Activated naive CD8-positive, alpha-beta T cell (primary cell): ENCODE data around the gene MMP25.
"Not testable (repeated sequence)": the region's sequence is repeated elsewhere in the genome, so short reads cannot be mapped to it uniquely, and the experiment has no call there.

ENCODE experiments used
- H3K27ac Mint-ChIP-seq: one replicate; pipeline ENCODE4 v1.8.0; 2021; ENCODE audit warnings: mixed read lengths
- H3K27me3 Mint-ChIP-seq: one replicate; pipeline ENCODE4 v1.8.0; 2021; ENCODE audit warnings: mixed read lengths
- H3K36me3 Mint-ChIP-seq: one replicate; pipeline ENCODE4 v1.8.0; 2021; ENCODE audit warnings: mixed read lengths
- H3K4me1 Mint-ChIP-seq: one replicate; pipeline ENCODE4 v1.8.0; 2021; ENCODE audit warnings: low read depth, mixed read lengths
- H3K4me3 Mint-ChIP-seq: one replicate; pipeline ENCODE4 v1.8.0; 2021; ENCODE audit warnings: mild to moderate bottlenecking, mixed read lengths
- H3K9me3 Mint-ChIP-seq: one replicate; pipeline ENCODE4 v1.8.0; 2021; ENCODE audit warnings: low read depth, mixed read lengths

Gene MMP25

GRCh38 chr16:3035289-3035971 is 10.9 kb upstream of the MMP25 start:
- H3K4me1 Mint-ChIP-seq = peaks cover 7% of the 10 kb centered on the region
- no peak overlapping the region for H3K4me3 Mint-ChIP-seq
- peaks cover 38% of the 10 kb centered on the region for H3K27me3 Mint-ChIP-seq
- H3K36me3 Mint-ChIP-seq = no peaks in the 10 kb centered on the region
- H3K27ac Mint-ChIP-seq = no peak overlapping the region
- H3K9me3 Mint-ChIP-seq = no peaks in the 10 kb centered on the region

DNA sequence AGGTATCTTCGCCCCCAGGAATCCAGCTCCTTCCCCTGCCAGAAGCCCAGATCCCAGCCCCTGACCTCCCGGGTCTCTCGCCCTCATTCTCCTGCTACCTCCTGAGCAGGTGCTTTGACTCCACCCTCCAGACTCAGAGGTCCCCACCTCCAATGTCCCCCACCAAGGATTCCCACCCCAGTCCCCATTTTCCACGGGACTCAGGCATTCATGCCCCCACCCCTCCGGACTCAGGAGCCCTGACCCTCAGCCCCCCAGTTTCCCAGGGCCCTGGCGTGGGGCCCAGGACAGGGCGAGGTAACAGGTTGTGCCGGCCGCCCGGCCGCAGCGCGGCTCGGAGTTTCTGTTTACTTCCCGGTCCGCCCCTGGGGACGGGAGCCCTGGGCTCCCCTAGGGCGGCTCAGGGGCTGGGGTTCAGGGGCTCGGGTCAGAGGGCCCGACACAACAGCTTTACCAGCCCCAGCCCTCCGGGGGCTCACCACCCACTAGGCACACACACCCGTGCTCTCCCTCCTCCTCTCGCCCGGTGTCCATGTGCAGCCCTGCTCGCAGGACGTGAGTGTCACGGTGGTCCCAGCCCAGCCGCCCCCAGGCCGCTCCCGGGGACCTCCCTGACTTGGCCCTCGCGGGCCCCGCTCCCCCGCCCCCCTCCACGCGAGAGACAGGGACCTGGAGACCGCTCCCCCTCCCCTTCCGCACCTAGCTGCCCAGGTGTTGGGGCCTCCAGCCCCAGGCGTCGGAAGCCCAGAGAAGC is 10.2 kb upstream of the MMP25 start:
- no peak overlapping the region for H3K27ac Mint-ChIP-seq
- H3K4me3 Mint-ChIP-seq = no peak overlapping the region
- H3K27me3 Mint-ChIP-seq = peaks cover 38% of the 10 kb centered on the region
- peaks cover 7% of the 10 kb centered on the region for H3K4me1 Mint-ChIP-seq
- no peaks in the 10 kb centered on the region for H3K9me3 Mint-ChIP-seq
- no peaks in the 10 kb centered on the region for H3K36me3 Mint-ChIP-seq

DNA sequence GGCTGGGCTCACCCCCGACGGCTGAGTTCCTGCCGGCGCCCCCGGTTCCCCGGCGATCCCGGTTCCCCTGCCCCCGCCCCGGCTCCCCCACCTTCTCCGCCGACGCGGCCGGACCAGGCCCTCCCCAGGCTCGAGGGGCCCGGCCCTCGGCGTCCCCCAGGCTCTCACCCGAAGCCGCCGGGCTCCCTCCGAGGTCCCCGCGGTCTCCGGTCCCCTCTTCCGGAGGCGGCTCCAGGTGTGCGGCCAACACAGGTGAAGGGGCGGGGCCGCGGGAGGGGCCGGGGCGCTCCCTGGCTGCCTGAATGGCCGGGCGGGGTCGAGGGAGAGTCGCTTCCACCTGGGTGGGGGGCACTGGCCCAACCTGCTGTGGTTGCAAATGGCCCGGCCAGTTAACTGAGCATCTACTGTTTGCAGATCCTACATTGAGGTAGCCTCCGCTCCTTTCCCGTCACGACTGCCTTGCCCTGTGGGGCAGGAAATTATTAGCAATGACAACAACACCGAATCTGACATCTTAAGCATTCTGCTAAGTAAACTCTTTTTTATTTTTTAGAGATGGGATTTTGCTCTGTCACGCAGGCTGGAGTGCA is 9.5 kb upstream of the MMP25 start, which contains the start of gene BICDL2:
Gene BICDL2 (minus strand): TSS at position 219 of the 590 bp plus-strand sequence. CDS start 1,448 bp downstream, outside the sequence.
- H3K4me1 Mint-ChIP-seq = peaks cover 7% of the 10 kb centered on the region
- H3K27me3 Mint-ChIP-seq = peaks cover 38% of the 10 kb centered on the region
- H3K27ac Mint-ChIP-seq = no peak within 1 kb of the TSS
- peak within 1 kb of the TSS; percentile 64 for H3K4me3 Mint-ChIP-seq
- no peaks in the 10 kb centered on the region for H3K36me3 Mint-ChIP-seq
- H3K9me3 Mint-ChIP-seq = no peaks in the 10 kb centered on the region

DNA sequence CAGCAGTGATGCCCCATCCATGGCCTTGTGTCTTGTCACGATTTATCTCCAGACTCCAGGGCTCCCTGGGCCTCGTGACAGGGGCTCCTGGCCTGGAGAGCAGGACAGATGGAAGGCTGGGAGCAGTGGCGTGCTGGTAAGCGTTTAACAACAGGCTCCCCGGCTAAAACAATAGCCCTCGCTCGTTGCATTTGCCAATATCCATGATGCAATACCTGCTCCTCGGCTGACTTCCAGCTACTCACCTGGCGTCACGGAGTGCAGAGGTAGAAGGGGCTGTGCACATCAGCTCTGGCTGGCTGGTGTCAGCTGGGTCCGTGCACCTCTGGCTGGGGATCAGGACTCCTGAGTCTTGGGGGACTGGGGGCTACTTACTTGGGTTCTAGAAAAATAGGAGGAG is 8.1 kb upstream of the MMP25 start:
- Mint-ChIP-seq H3K27me3 (peaks cover 29% of the 10 kb centered on the region), H3K4me1 (peaks cover 7% of the 10 kb centered on the region), H3K9me3 (no peaks in the 10 kb centered on the region), H3K27ac (no peak overlapping the region), H3K4me3 (no peak overlapping the region), H3K36me3 (no peaks in the 10 kb centered on the region)

DNA sequence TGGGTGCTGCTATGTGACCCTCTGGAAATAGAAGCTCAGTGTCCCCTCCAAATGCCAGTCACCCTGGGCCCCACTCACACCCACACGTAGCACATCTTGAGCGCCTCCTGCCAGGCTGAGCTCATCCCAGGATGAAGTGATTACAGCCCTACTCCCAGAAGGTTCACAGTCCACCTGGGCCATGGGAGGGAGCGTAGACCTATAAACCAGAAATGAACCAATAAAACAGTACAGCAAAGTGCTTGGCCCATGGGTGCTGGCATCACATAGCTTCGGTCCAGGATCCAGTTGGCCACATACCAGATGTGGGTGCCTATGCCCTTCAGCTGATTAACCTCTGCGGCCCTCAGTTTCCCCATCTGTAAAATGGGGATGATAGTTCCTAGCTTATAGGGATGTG is 7.5 kb upstream of the MMP25 start:
- peaks cover 7% of the 10 kb centered on the region for H3K4me1 Mint-ChIP-seq
- H3K27me3 Mint-ChIP-seq = peaks cover 27% of the 10 kb centered on the region
- H3K27ac Mint-ChIP-seq = no peak overlapping the region
- no peaks in the 10 kb centered on the region for H3K9me3 Mint-ChIP-seq
- no peak overlapping the region for H3K4me3 Mint-ChIP-seq
- no peaks in the 10 kb centered on the region for H3K36me3 Mint-ChIP-seq

DNA sequence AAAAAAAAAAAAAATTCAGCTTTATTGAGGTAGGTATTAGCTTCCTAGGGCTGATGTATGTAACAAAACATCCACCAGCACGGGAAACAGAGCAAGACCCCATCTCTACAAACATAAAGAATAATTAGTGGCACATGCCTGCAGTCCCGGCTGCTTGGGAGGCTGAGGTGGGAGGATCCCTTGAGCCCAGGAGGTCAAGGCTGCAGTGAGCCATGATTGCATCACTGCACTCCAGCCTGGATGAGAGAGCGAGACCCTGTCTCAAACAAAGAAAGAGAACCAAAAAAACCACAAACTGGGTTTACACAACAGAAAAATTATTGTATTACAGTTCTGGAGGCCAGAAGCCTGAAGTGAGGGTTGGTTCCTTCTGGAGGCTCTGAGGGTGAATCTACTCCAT is 4.0 kb upstream of the MMP25 start:
- no peaks in the 10 kb centered on the region for H3K9me3 Mint-ChIP-seq
- H3K36me3 Mint-ChIP-seq = no peaks in the 10 kb centered on the region
- peaks cover 21% of the 10 kb centered on the region for H3K27me3 Mint-ChIP-seq
- no peak overlapping the region for H3K27ac Mint-ChIP-seq
- no peak overlapping the region for H3K4me3 Mint-ChIP-seq
- peaks cover 12% of the 10 kb centered on the region for H3K4me1 Mint-ChIP-seq

GRCh38 chr16:3044708-3045107 is 1.7 kb upstream of the MMP25 start:
- H3K4me1 Mint-ChIP-seq = peaks cover 17% of the 10 kb centered on the region
- H3K4me3 Mint-ChIP-seq = peak overlapping the region; percentile 80
- no peaks in the 10 kb centered on the region for H3K36me3 Mint-ChIP-seq
- H3K9me3 Mint-ChIP-seq = no peaks in the 10 kb centered on the region
- no peak overlapping the region for H3K27ac Mint-ChIP-seq
- H3K27me3 Mint-ChIP-seq = peaks cover 14% of the 10 kb centered on the region

DNA sequence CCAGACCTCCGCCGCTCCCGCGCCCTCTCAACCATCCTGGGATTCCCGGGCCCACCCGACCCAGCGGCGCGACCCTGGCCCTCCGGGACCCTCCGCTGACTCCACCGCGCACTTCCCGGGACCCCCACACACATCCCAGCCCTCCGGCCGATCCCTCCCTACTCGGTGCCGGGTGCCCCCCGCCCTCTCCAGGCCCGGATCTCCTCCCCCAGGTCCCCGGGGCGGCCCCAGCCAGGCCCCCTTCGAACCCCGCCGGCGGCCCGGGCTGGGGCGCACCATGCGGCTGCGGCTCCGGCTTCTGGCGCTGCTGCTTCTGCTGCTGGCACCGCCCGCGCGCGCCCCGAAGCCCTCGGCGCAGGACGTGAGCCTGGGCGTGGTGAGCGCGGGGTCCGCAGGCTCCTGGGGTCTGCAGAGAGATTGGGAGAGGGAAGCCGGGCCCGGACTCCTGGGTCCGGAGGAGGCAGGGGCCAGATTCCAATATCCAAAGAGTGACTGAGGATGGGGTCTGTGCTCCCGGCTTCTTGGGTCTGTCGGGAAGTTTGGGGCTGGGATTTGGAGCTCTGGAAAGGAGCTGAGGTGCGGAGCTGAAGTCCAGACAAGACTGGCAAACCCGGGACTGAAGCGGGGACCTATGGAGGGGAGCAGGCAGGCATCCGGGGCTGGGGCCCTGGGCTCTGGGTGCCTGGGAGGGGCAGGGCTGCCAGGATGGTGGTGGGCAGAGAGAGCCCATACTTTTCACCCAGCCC is 453 bp downstream of the MMP25 start:
- H3K27ac Mint-ChIP-seq = no peak overlapping the region
- no peak overlapping the region for H3K4me3 Mint-ChIP-seq
- no peaks in the 10 kb centered on the region for H3K9me3 Mint-ChIP-seq
- peaks cover 10% of the 10 kb centered on the region for H3K27me3 Mint-ChIP-seq
- H3K36me3 Mint-ChIP-seq = no peaks in the 10 kb centered on the region
- H3K4me1 Mint-ChIP-seq = peaks cover 20% of the 10 kb centered on the region

DNA sequence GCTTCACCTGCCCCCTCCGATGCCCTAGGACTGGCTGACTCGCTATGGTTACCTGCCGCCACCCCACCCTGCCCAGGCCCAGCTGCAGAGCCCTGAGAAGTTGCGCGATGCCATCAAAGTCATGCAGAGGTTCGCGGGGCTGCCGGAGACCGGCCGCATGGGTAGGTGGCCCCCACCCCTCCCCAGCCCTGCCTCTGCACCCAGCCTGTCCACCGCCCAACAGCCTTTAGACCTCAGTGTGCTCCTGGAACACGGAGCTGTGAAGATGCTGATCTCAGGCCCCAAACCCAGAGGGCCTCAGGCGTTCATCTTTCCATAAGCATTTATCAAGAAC is 993 bp downstream of the MMP25 start:
- no peaks in the 10 kb centered on the region for H3K36me3 Mint-ChIP-seq
- H3K9me3 Mint-ChIP-seq = no peaks in the 10 kb centered on the region
- no peak overlapping the region for H3K27ac Mint-ChIP-seq
- H3K4me3 Mint-ChIP-seq = no peak overlapping the region
- peaks cover 23% of the 10 kb centered on the region for H3K4me1 Mint-ChIP-seq
- H3K27me3 Mint-ChIP-seq = peaks cover 10% of the 10 kb centered on the region

DNA sequence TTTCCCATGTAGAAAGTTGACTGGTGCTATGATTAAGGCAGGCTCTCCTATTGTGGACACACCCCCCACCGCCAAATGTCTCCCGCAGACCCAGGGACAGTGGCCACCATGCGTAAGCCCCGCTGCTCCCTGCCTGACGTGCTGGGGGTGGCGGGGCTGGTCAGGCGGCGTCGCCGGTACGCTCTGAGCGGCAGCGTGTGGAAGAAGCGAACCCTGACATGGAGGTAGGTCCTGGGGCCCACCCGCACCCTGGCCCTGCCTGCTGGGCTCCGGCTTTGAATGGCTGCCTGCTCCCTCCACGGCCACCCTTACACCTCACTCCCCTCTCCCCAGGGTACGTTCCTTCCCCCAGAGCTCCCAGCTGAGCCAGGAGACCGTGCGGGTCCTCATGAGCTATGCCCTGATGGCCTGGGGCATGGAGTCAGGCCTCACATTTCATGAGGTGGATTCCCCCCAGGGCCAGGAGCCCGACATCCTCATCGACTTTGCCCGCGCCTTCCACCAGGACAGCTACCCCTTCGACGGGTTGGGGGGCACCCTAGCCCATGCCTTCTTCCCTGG is 3.6 kb downstream of the MMP25 start:
- Mint-ChIP-seq H3K27ac (no peak overlapping the region), H3K9me3 (no peaks in the 10 kb centered on the region), H3K27me3 (peaks cover 2% of the 10 kb centered on the region), H3K36me3 (peaks cover 2% of the 10 kb centered on the region), H3K4me1 (peaks cover 28% of the 10 kb centered on the region), H3K4me3 (no peak overlapping the region)

DNA sequence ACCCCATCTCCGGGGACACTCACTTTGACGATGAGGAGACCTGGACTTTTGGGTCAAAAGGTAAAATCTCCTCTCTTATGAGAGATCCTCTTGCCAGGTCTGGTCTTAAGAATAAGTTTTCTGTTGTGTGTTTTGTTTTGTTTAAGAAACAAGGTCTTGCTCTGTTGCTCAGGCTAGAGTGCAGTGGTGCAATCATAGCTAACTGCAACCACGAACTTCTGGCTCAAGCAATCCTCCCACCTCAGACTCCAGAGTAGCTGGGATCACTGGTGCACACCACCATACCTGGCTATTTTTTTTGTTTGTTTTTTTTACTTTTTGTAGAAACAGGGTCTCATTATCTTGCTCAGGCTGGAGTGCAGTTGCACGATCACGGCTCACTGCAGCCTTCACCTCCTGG is 4.1 kb downstream of the MMP25 start:
- Mint-ChIP-seq H3K9me3 (no peaks in the 10 kb centered on the region), H3K4me3 (no peak overlapping the region), H3K27me3 (no peaks in the 10 kb centered on the region), H3K36me3 (peaks cover 2% of the 10 kb centered on the region), H3K4me1 (peaks cover 29% of the 10 kb centered on the region), H3K27ac (no peak overlapping the region)

DNA sequence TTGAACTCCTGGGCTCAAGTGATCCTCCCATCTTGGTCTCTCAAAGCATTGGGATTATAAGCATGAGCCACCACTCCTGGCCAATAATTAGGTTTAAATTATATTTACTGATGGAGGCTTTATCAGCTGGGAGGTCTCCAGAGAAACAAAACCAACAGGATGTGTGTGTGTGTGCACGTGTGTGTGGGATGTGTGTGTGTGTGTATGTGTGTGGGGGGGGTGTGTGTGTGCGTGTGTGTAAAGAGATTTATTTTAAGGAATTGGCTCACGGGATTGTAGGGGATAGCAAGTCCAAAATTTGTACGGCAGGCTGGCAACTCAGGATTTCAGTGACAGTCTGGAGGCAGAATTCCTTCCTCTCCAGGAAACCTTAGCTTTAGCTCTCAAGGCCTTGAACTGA is 4.6 kb downstream of the MMP25 start:
- H3K4me3 Mint-ChIP-seq = no peak overlapping the region
- H3K27ac Mint-ChIP-seq = no peak overlapping the region

DNA sequence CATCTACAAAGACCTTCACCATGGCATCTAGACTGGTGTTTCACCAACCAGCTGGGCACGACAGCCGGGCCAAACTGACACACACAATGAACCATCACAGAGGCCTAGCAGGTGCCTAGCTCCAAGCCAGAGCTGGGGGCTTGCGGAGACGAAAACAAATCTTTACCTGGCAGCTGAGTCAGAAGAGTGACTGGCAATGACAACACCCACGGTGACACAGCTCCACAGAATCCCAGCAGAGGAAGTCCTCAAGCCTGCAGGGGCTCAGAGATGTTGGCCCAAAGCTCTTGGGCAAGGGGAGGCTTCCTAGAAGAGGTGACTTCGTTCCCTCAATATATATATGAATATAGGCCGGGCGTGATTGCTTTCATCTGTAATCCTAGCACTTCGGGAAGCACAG is 5.1 kb downstream of the MMP25 start:
- Mint-ChIP-seq H3K4me1 (peaks cover 33% of the 10 kb centered on the region), H3K36me3 (peaks cover 2% of the 10 kb centered on the region), H3K27ac (no peak overlapping the region), H3K27me3 (no peaks in the 10 kb centered on the region), H3K4me3 (no peak overlapping the region), H3K9me3 (no peaks in the 10 kb centered on the region)

More for the DNA sequence above, 4.6 kb downstream of the MMP25 start:
- Mint-ChIP-seq H3K36me3 (peaks cover 2% of the 10 kb centered on the region), H3K9me3 (no peaks in the 10 kb centered on the region), H3K4me1 (peaks cover 32% of the 10 kb centered on the region), H3K27me3 (no peaks in the 10 kb centered on the region)

DNA sequence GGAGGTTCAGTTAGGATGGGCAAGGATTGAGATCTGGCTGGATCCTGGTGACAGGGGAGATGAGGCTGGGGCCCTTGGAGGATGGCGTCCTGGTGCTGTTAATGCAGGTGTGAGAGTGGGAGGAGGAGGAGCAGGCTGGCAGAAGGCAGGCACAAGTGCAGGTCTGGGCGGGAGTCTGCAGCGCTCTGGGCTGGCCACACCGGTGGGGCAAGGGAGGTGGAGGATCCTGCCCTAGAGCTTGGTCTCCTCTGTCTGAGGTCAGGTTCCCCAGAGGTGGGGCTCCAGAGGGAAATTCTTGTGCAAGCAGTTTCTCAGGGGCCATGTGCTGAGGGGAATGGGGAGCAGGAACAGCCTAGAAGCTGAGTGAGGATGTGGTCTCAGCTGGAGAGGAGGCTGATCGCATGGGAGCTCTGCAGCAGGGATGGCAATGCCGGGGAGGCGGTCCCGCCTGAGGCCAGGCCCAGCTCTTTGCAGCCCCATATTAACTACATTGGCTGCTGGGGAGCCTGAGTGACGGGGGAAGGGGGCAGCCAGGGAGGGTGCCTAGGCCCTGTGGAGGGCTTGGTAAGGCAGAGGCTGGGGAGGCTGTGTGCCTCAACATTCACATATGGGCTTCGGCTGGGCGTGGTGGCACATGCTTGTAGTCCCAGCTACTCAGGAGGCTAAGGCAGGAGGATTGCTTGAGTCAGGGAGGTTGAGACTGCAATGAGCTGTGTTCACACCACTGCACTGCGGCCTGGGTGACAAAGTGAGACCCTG is 6.4 kb downstream of the MMP25 start:
- H3K4me3 Mint-ChIP-seq, H3K36me3 Mint-ChIP-seq, H3K27ac Mint-ChIP-seq, H3K9me3 Mint-ChIP-seq, H3K27me3 Mint-ChIP-seq: not testable (repeated sequence)
- peaks cover 43% of the 10 kb centered on the region for H3K4me1 Mint-ChIP-seq
